ENCODE measurements around the gene BMI1. TPM values are rescaled to one million over a fixed set of nuclear protein-coding genes. Genes with fewer than 3 reads are reported as not detected.

The BMI1 gene
- total and polyA plus RNA-seq, 2 of the 4 experiments (the other 2 are of a cell fraction): 19.7 to 25.8 TPM

DNA sequence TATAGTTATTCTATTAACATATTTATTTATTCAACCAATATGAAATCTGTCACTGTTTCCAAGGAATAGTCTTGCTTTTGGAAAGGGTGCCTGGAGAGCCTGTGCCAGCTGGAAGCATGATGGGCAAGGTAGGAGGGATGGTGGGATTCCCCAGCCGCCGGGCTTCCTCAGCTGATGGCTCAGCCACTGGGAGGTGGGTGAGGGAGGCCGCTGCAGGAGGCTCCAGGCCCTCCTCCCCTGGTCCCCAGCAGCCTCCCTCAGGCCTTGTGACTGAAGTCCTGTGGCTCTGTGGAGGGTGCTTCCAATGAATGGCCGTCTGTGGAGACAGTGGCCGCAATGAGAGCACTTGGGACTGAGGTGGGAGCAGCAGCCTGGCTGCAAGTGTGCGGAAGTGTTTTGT, 51.4 kb downstream of the BMI1 start:
- TF ChIP-seq POLR2A (IDR thresholded peaks at IDR 0.05; ENCODE audit: low read depth, low read length): no peak
- no peak for TF ChIP-seq SMC3 (IDR thresholded peaks at IDR 0.05; ENCODE audit: low read depth, low read length)
- Histone ChIP-seq H3K14ac (replicated peaks; ENCODE audit: low read depth, low read length) (no peak overlapping the region), H3K27me3 (ENCODE audit: control insufficient read depth, insufficient read depth, low read length) (peaks cover 5% of the 10 kb centered on the region), H4K91ac (ENCODE audit: insufficient read depth, low read depth, low read length) (no peak overlapping the region), H2AK5ac (ENCODE audit: low read depth, low read length) (no peak overlapping the region), H3K9me3 (ENCODE audit: control insufficient read depth, insufficient read depth, low read length) (no peaks in the 10 kb centered on the region), H4K5ac (ENCODE audit: low read depth, low read length) (no peak overlapping the region), H4K8ac (ENCODE audit: low read depth in 2 of 2, low read length in 2 of 2) (no peak overlapping the region), H2AFZ (replicated peaks; ENCODE audit: low read length, poor library complexity) (no peak overlapping the region), H2BK120ac (ENCODE audit: low read depth, low read length) (no peak overlapping the region), H3K79me1 (ENCODE audit: low read depth in 1 of 2, low read length in 2 of 2) (no peaks in the 10 kb centered on the region), H2AK9ac (replicated peaks; ENCODE audit: low read depth, low read length, poor library complexity) (no peak overlapping the region), H3K9me1 (ENCODE audit: insufficient read depth, low read length) (no peaks in the 10 kb centered on the region), H2BK5ac (ENCODE audit: low read depth, low read length, poor library complexity, severe bottlenecking) (no peak overlapping the region), H3K27ac (ENCODE audit: insufficient read depth, low read length) (no peak overlapping the region), H3K18ac (ENCODE audit: low read depth, low read length) (no peak overlapping the region), H3K4me1 (ENCODE audit: control insufficient read depth, insufficient read depth, low read length) (no peaks in the 10 kb centered on the region), H3K9ac (ENCODE audit: low read depth, low read length) (no peak overlapping the region), H2BK15ac (ENCODE audit: low read depth, low read length) (no peak overlapping the region), H3K4me3 (ENCODE audit: insufficient read depth, low read depth, low read length) (no peak overlapping the region), H3K56ac (ENCODE audit: extremely low read depth, insufficient read depth, low read length) (no peak overlapping the region), H3K4ac (ENCODE audit: low read depth, low read length) (no peak overlapping the region), H3K36me3 (ENCODE audit: control insufficient read depth, insufficient read depth, low read length) (no peaks in the 10 kb centered on the region), H3K4me2 (ENCODE audit: low read depth, low read length) (no peak overlapping the region), H3K23ac (ENCODE audit: low read depth, low read length) (no peak overlapping the region), H4K20me1 (ENCODE audit: insufficient read depth, low read length) (no peaks in the 10 kb centered on the region), H2BK20ac (ENCODE audit: low read depth, low read length) (no peak overlapping the region)
- ATAC-seq (ENCODE audit: low read depth): no peak
- no TSS peak for BruUV-seq (replicated peaks)
- CTCF ChIA-PET: interaction anchor here (0.6 to 0.8 kb wide), 3 partner anchors 12 to 88 kb away, joined by 3 to 4 read pairs (median 4); no protein-coding TSS in a partner anchor
- dilution Hi-C loops (cut with HindIII; ENCODE audit: low sequenced_read_pairs, unreplicated experiment) (no loop called here), in situ Hi-C loops (cut with MboI; ENCODE audit: low sequenced_read_pairs) (no loop called here), intact Hi-C loops (cut with micrococcal nuclease) (no loop called here)
- POLR2A ChIA-PET (ENCODE audit: unreplicated experiment): interaction anchor here (0.6 kb wide), 1 partner anchor 28 kb away, joined by 3 read pairs; no protein-coding TSS in a partner anchor
- DNase-seq: no peak
- WGBS, 2 experiments (ENCODE audit: extremely low coverage in 2 of 2, insufficient read length in 1 of 2): 75% methylated on average over 3 of the region's 6 CpGs; no CpG with 5 or more reads in 1 of the 2 experiments
